Inferior parietal cortex (tissue), 1 donor: Measurements from ENCODE around the gene NFIL3.

Experiments
- DNase-seq: peaks from one replicate; pipeline ENCODE4 v3.0.0-alpha.2; 2016; ENCODE audit errors: extremely low spot score

Gene NFIL3

DNA sequence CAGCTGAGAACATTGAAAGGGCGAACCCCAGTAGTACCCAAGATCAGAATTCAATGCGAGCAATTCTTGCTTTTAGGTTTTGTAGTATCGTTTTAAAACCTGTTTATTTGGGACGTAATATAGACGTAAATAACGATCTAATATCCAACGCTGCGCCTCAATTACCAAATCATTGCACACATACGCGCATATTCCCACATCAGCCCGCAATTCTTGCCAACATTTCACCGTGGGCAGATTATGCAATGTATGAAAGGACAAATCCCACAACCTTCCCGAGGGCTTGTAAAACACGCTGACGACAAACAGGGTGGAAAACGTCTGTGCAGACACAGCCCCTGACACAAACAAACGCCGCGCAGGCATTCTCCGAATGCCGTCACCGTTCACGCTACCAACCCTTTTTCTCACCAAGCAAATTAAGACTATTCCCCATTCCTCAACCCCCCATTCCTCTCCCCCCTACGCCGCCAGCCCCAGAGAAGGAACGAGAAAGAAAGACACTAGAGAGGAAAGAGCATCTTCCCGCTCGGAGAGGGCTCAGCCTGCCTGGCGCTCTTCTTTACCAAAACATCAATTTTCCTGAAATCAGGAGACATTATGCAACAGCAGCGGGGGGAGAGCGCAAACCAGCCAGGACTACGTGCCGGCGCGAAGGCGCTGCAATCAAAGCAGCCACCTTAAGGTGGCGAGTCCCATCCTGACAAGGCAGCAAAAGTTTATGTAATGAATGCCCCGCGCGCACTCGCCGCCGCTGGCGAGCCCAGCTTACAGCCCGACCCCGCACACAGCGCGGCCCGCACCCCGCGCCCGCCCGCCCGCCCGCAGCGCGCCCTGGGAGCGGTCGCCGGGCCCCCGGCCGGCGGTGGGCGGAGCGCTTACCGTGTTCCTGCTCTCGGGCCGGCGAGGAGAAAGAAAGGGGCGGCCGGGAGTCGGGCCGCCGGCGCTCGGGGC, 597 bp downstream of the NFIL3 start:
- DNase-seq, result peak; percentile 66

DNA sequence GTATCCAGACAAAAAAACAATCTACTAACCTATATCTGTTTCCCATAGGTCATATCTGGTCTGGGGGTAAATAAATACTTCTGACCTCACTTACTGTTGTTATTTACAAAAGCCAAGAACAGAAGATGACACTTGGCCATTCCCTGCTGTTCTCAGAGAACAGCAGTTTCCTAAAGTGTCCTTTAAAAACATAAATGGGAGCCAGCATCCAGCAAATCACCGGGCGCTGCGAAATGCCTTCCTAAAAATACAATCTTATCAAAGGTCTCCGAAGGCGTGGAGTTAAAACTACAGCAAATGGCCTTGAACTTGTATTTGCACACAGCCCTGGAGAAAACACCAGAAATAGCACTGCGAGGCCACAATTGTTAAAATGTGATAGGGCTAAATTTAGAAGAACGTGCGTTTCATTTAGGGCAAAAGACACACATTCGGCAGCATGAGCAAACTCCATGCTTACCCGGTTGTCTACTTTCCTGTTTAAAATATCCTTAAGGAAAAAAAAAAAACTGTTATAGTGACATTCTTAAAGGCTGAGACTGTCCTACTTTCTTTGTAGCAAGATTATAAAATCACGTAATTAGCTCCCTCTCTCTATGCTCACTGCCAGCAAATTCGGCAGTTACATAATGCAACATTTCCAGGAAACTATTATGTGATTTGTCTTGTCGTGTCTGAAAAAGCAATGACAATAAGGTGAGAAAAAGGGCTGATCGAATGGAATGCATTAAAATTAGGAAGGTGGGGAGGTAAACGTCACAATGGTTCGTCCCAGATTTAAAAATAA, 1.5 kb downstream of the NFIL3 start:
- peak; percentile 69 for DNase-seq

DNA sequence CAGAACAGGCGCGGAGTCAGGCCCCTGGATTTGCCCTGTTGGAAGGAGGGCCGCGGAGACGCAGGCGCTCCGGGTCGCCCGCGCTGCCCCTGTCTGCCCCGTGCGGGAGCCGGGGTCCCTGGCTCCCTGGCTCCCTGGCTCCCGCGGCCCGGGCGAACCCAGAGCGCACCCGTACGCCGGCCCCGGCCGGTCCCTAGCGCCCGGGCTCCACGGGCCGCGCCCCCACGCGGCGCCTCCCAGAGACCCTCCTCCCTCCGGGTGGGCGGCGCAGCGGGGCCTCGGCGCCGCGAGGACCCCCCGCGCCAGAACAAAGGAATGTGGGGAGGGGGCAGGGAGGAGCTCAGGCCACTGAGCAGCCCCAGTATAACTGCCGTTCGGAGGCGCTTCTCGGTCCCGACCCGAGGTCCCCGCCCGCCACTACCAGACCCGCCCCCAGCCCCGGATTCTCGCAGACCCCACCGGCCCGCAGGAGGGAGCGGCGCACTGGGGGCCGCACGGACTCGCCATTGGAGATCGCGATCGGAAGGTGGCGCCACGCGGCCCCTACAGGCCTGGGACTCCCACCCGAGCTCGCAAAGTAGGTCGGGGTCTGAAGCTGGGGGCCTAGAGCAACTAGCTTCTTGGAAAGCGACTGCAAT, 2.4 kb downstream of the NFIL3 start:
- no peak for DNase-seq

DNA sequence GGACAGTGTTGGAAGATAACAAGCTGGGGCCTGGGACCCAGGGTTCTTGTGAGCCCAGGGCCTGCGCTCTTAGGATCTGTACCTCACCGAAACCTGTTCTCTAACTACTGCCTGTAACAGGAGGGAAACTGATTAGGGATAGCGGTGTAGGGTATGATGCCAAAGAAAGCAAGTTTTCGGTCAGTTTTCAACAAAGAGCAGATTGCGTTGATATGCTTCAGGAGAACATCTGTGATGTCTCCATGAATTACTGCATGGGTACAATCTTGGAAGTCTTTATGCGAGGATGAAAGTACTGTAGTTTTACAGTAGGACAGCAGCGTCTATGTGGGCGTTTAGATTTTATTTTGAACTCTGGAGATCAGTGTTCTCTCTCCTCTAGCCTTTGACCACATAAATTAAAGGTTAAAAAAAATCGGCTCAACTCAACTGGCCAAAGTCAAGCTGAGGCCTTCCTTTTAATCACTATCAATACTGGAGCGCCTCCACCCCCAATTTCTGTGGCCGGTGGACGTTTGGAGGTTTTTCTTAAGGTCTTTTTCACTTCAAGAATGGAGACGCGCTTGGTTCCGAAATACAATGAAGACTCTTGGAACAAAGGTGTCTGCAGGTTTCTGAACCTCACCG, 3.0 kb downstream of the NFIL3 start:
- no peak for DNase-seq

DNA sequence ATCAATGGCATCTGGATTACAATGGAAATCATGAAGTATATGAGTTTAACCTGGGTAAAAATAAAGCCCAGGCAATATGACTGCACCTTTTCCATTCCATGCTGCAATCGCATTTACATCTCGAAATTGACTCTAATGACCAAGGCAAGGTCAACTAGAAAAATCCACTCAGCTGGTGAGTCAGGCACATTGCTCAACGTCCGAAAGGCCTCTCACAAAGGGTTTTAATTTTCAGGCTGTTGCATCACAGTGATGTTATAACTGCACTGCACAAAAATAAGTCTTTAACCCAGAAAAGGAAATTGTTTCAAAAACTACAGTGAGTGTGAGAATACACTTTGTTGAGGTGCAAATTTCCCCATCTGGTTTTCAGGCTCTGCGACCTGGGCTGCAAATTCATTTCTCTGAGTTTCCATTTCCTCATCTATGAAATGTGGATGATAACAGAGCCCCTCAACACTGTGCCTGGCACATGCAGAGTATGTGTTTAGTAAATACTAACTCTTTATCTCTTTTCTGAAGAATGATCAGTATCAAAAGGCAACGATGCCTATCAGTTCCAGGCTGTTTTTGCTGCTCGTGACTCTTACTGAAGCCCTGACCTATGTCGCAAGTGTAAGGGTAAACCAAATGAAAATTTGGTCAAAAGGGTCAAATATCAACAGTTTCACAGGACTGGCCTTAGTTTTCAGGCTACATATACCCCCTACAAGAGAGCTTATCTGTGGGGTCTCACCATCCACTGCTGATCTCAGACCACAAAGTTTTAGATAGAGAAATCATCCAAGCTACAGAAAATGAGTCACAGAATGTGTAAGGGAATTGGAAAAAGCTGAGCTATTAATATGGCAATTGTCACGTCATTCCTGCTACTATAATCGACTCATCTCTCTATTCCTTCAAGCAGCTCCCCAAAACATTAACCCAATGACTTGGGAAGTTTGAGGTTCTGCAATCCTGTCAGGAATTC, 4.1 kb downstream of the NFIL3 start:
- no peak for DNase-seq

DNA sequence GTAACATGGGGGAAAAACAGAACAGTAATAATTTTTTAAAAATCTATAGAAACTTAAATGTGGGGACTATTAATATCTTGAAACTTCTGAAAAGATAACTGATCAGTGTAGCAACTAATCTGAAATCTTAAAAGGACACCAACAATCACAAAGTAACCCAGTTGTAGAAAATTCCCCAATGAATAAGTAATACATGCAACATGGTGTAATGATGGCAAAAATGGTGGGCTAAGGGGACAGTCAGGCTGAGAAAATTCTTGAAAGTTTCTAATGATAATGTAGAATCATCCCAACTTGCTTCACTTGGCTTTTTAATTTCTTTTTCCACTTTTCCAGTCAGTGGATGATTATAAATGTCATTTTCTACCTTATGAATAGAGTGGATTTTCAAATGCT, 5.4 kb downstream of the NFIL3 start:
- DNase-seq, result no peak

DNA sequence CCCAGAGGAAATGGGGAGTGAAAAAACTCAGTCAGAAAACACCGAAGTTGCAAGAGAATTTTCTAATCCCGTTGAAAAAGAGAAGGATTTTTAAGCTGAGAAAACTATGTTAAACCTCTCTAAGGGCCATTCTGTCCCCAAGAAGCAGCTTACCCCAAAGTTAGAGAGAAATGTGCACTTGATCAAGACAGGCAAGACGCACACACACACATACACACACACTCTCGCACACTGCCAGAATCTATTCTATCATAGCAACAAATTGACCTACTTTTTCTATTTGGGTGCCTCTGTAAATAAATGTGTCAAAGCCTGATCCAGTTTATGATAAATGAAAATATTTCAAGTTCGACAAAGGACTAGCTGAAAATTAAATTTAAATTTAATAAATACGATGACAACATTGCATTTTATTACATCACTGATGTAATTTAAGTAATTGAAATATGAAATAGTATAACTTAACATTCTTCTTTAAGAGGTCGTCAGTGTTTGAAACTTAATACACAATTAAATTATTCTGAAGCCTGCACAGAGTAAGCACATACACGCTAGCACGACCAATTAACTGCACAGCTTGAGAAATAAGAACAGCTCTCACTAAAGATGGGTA, 5.9 kb downstream of the NFIL3 start:
- DNase-seq, result no peak

DNA sequence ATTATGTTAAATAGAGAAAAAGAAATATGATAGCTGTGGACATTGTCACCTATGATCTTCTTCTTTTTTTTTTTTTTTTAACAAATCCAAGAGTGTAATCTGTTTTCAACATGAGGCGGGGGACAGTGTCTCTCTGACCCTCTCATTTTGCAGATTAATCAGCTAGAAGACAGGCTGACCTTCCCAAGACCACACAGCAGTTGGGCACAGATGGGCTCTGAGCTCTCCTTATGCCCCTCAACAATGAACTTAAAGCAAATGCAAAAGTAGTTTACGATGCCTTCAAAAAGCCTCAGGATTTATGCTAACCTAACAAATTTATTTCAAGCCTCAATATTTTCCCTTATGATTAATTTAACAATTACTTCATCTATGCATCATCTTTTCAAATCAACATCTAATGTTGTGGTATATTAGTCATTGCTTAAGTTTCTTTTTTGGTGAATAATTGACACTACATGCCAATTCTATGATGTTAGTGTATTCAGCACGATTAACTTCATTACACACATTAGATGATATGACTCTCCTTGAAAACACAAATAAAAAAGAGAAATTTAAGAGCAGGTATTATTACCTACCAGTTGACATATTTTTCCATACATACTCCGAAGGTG, 7.4 kb downstream of the NFIL3 start:
- DNase-seq, result no peak

DNA sequence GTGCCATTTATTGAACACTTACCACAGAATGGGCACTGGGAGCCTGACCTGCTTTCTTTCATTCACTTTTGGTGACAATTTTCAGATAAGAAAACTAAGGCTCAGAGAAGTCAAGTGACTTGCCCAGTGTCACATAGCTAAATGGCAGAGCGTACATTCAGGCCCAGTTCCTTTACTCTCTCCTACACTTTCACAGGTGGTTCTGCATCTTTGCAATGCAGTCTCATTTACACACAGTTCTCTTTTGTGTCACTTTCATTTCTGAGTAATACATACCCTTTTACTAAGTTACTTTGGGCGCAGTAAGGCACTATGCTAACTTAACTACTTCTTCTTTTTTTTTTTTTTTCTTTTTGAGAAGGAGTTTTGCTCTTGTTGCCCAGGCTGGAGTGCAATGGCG, 8.3 kb downstream of the NFIL3 start:
- DNase-seq, result no peak

DNA sequence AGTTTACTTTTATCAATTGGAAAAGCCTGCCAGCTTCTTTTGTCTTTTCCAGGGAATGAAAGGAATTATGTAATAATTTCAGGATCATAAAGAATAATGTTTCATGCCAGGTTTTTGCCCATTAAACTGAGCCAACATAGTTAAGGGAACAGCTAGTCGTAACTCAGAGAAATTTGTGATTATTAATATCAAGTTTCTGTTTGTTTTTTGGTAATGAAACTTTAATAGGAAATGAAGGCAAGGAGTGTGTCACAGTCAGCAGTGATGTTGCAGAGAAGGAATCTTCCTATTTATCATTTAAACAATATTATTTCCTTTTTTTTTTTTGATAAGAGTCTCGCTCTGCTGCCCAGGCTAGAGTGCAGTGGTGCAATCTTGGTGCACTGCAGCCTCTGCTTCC, 10.7 kb downstream of the NFIL3 start:
- no peak for DNase-seq

DNA sequence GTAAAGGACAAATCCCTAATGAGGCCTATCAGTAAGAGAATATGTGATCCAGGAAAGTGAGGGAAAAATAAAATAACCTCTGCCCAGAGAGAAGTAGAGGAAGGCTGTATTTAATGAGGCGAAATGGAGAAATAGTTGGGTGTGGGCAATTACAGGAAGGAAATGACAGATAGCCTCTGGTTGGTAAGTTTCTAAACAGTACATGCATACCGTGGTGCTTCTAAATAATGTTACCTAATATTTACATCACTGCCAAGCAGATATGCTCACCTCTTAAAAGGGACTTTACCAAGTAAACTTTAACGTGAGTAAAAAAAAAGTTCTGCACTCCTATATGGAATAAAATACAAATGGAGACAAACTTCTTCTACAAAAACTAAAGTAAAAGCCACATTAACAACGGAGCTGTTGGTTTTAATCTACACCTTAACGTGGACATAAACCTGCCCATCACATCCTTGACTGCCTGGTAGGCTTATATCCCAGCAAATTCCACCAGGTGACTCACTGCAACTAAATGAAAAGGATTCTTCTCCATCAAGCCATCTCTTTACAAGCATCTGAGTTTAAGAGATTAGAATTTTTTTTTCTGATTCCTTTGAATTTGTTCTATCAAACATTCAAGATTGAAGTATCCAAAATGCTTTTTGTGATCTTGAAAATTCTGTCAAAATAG, 12.4 kb downstream of the NFIL3 start:
- no peak for DNase-seq

DNA sequence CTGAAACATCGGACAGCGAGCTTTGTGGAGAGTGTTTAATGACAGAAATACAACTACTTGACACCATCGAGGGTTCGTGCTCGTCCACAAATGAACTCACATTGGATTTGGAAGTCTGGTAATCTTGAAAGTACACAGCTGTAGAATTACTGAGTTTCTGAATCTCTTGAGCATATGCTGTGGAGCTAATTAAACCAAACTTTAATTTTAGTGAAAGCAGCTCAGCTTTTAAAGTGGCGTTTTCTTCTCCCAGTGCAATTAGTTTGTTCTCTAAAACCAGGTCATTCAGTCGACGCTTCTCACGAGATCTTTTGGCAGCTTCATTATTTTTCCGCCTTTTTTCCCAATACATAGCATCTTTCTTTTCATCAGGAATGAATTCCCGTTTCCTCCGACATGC, 13.5 kb downstream of the NFIL3 start:
- no peak for DNase-seq

DNA sequence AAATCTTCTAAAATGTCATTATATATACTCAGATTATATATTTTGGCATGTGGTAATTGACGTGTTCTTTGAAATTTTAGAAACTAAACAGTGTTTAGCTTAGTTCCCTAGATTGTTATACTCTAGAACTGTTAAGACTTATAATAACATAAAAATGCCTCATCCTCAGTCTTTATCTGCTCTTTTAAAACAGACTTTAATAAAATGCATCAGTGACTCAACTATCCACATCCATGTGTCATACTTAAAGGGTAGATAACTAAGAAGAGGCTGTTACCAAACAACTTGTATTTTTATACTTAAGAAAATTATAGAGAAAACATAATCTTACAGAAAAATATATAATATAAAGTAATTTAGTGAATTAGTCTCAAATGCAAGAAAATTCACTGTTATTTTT, 15.2 kb downstream of the NFIL3 start:
- DNase-seq, result no peak

DNA sequence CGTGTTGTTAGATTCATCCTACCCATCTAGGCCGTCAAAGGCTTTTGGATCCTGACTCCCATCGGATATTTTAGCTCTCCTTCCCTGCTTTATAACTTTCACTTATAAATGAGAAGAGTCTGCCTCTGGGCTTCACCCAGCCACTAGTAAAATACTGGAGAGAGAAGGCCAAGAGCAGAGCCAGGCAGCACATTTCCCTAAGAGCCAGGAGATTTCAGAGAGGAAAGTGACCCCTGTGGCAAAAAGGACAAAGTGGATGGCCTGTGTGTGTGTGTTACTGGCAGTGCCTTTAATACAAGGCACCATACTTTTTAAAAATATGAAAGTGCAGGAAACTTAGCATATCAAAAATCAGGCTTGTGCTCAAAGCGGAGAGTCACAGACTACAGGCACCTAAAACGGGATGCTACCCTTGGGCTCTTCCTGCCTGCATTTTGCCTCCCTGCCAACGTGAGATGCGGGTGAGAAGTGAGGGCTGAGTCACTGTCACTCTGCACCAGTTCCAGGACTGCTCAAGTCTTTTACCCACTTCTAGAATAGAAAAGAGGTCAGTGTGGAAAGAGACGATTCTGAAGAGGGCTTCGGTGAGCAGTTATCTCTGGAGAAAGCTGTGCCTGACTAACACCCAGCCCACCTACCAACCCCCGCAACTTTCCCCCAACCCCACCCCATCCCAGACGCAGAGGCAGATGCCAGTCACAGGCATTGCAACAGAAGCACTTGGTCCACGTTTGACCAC, 15.9 kb downstream of the NFIL3 start:
- DNase-seq, result no peak

DNA sequence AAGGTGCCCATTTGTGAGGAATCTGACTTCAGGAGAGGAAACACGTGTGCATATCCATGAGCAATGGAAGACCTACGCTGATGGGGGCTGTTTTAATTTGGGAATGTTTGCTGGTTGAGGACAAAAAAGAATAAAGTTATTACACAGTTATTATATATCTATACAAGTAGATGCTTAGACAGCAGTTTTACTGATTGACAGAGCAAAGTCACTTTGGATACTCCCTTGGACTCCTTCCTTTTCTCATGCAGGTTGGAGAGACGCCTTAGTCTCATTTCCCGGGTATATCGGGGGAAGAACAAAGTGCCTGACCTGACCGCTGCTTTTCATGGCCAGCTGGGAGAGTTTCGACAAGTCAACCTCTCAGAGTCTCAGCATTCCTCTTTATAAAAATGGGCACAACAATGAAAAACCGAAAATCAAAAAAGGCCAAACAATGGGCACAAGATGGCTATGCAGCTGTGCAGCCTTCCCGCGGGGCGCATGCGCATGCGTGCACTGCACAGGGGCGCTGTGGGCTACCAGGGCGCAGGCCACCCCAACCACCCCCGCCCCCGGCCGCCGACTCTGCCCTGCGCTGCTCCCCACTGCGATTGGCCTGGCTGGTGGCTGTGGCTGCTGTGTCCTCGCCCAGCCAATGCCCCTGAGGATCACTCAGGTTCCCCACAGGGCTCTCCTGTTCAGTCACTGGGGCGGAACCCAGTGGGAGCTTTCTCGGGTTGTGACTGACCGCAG, 18.1 kb downstream of the NFIL3 start:
- no peak for DNase-seq

DNA sequence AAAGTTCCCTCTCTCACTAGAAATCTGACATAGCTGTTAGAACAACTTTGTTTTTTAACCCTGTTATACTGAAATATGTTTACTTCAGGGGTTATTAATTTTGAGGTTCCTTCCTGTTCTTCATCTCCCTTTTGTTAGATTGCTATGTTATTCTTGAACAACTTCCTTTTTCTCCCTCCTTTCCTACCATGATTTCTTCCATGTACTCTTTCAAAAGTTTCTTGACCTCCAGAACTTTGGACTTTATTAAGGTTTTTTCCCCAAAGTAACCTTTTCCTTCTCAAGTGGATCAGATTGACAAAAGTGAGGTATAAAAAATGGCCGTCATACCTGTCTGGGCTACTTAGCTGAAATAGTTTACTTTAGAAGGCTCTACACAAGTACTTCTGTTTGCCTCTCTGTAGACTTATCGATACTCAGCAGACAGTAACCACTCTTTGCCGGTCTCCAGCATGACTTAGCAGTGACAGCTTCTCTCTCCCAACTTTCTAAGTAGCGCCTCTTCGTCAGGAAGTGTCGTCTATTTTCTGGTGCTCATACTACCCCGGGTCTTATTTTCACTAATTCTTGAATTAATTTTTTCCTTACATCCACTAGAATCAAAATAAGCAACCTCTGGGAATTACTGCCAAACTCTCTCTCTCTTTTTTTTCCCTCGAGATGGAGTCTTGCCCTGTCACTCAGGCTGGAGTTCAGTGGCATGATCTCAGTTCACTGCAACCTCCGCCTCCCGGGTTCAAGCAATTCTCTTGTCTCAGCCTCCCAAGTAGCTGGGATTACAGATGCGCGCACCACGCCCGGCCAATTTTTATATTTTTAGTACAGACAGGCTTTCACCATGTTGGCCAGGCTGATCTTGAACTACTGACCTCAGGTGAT, 19.7 kb downstream of the NFIL3 start:
- DNase-seq, result no peak

DNA sequence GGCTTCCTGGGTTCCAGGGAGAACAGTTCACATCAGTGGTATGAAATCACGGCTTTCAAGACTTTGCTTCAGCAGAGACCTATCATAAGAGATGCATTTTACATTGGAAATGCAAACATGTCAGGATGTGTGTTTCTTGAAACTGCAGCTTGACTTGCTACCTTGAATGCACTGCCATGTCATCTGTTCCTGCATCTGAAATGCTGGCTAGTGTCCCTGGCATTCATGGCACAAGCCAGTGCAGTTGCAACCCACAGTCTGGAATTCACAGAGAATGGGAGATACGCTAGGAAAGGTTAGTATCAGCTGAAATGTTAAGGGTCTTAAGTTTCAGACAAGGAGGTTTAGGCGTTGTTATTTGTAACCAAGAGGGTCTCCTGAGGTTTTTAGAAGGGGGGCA, 24.7 kb downstream of the NFIL3 start:
- DNase-seq, result no peak
